HG02642 (cell line): ENCODE measurements around the gene PKNOX2.
"Not testable (repeated sequence)": the region's sequence is repeated elsewhere in the genome, so short reads cannot be mapped to it uniquely, and the experiment has no call there.

Experiments used
- ATAC-seq: cut with Tn5 transposase; IDR thresholded peaks from one replicate; pipeline ENCODE4 v1.9.1; 2021; ENCODE audit warnings: mild to moderate bottlenecking; ENCODE audit not compliant: unreplicated experiment, poor library complexity

The PKNOX2 gene

DNA sequence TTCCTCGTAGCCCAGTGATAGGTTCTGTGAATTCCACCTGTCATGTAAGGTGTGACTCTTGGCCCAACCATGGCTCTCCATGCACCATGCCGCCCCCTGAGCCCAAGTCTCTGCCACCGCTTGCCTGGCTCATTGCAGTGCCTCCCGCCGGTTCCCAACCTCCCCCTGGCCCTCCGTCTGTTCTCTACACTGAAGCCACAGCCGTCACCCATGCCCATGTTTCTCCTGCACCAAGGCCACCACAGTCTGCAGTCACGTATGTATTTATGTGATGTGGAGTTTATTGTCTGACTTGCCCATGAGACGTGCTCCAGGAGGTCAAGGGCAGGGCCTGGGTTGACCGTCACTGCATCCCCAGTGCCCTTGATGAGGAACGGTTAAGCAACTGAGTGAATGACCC, 35.9 kb downstream of the PKNOX2 start:
- ATAC-seq = no peak

DNA sequence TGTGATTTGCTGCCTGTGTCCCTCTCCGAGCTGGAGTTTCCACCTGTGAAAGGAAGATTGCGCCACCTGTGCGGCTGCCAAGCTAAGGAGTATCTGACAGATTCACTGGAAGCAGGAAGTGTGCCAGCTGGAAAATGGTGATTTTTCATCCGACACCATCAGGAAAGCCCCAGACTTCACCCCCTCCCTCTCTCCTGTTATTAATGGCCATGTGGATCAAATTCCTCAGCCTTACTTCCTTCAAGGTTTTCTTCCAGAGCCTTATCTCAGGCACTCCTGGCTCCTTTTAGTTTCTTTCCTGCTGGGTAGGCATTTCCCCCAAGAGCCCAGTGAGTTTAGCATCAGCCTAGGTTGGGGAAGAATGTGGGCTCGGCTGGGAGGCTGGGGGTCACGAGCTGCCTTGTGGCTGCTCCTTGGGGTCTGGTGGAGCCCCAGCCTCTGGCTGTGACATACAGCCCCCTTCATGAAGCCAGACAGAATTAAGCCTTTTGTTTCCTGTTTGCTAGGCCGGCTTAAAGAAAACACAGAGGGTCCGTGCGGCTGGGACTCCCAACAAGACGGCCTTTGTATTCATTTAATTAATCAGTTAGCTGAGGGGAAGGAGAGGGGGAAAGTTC, 37.1 kb downstream of the PKNOX2 start:
- no peak for ATAC-seq

DNA sequence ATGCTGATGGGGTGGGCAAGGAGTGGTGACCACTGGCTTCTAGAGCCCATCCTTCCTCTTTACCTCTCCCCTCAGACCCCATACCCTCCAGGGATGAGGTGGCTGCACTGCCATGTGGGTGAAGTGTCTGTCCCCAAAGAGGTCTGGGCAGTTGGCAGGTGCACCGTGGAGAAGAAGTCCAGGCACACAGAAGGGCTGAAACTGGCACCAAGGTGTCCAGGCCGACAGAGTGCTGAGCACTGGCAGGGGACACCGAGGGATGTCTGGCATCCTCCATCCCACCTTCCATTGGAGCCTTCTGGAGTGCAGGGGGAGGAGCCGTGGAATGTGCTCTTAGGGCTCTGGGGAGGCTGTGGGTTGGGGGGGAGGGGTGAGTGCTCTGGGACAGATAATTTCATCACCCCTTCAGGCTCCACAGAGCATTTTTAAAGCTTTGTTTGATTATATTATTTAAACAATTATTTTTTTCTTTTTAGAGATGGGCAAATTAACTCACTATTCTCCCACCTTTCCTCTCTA, 37.9 kb downstream of the PKNOX2 start:
- ATAC-seq = no peak

DNA sequence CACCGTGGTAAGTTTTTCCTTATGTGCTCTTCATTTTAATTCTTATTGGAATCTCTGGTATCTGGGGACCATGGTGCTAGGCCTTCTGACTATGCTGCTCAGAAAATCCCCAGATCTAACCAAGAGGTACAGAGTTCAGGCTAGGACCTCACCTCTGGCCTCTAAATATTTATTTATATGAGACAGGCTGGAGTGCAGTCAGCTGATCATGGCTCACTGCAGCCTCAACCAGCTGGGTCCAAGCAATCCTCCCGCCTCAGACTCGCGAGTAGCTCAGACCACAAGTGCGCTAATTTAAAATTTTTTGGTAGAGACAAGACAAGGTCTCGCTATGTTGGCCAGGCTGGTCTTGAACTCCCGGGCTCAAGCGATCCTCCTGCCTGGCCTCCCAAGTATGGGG, 38.4 kb downstream of the PKNOX2 start:
- ATAC-seq = no peak

DNA sequence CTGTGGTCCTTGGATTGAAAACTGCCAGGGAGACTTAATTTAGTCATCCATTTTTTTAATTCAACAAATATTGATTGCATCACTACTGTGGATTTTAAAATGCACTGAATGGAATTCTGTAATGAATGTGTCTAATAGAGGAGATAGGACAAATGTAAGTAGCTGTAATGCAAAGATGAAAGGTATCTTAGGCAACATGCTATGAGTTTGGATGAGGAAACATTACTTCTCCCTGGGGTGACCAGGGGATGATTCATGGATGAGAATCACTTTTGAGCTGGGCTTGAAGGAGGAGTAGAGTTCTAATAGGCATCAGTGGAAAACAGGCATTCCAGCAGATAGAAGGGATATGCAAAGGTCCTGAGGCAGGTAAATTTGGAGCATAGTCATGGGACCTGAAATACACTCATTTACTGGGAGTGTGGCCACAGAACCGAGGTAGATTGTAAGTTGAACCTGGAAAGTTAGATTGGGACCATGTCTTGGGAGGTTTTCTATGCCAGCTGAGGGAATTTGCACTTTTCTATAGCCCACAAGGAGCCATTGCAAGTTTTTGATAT, 43.4 kb downstream of the PKNOX2 start:
- ATAC-seq = no peak

DNA sequence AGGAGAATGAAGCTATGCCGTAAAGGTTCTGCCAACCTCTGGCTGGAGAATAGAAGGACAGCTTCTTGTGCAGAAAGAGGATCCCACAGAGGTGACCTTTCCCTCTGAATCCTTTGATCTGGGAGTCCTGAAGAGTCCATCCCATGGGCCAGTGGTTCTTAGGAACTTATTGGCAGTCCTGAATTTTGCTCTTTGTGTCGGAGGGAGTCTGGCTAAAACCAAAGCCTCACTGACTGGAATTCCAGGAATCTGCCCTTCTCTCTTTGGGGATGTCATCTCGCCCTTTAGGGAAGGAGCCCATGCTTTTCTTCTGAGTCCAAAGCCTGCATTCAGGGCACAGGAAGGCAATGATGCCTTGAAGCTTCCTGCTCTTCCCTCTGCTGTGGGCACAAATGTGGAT, 45.5 kb downstream of the PKNOX2 start:
- ATAC-seq = no peak

DNA sequence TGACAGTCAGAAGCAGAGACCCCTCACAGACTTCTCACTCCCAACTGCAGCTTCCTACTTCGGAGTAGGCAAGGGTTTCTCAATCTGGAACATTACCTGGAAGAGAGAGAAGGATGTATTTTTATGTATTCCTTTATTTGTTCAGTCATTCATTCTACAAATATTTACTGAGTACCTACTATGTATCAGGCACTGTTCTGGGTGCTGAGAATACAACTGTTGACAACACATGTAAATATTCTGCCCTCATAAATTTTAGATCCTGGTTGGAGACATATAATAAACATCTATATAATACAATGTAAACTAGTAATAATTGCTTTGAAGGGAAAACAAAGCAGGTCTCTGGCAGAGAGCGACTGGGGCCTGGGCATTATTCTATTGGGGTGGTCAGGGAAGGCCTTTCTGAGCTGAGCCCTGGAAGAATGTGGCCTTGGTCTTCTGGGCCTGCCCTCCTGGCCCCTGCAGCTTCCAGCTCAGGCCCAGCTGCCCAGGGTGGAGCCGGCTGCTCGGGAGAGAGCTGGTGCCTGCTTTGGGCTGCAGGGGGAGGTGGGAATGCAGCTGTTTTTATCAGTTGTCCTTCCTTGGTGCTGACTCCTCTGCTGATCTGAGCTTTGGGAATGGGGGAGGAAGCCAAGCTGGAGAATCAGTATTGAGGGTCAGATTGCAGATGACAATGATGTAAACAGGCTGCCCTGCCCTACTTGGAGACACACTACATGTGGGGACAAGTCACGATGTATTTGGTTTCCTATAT, 46.8 kb downstream of the PKNOX2 start:
- ATAC-seq = no peak

DNA sequence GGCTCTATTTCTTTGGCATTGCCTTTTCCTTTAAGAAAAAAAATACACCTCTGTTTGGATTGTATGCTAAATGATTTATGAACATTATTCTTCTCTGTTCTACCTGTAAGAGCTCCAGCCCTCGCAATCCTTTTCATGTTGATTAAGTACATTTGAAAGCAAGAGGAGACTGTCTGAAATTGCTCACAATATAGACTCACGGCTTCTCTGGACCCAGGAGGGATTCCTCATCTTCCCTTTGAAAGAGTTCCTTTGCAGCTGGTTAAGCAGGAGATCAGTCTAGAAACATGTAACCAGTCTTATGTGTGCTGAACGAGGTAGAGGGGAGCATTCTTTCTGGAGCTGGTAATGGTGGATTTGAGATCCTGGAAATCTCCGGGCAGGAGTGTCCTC, 47.4 kb downstream of the PKNOX2 start:
- ATAC-seq = no peak

DNA sequence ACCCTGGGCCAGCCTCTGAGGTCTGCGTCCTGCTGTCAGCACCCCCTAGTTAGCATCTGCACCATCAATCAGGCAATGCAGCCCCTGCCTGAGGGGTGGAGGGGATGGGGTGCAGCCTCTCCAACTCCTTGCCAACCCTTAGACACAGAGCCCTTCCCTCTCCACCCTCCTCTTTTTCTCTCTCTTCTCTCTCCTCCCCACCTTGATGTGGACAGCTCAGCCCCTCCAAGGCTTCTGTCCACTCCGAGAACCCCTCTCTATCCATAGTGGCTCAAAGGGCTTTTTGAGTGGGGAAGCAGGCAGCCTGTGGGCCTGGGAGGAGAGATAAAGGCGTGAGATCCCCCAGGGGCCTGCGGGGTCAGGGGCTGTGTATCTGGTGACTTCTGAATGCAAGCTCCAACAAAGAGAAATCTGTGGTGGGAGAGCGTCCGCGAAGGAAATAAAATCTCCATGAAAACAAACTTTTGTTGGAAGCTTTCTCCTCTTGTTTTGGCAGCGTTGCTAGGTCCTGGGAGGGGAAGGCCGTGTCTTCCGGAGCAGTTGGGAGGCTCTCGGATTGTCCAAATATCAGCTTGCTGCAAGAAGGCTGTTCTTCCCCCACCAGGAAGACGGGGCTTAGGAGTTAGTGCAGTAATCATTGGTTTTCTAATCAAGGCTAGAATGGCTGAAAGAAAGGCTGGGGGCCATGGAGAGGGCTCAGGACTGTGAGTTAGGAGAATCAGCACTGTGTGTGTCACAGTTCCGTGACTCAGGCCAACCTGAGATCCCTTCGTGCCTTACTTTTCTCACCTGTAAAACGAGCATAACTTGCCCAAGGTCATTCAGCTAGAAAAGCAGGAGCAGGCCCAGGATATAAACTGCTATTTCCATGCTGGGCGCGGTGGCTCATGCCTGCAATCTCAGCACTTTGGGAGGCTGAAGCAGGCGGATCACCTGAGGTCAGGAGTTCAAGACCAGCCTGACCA, 50.3 kb downstream of the PKNOX2 start:
- no peak for ATAC-seq

DNA sequence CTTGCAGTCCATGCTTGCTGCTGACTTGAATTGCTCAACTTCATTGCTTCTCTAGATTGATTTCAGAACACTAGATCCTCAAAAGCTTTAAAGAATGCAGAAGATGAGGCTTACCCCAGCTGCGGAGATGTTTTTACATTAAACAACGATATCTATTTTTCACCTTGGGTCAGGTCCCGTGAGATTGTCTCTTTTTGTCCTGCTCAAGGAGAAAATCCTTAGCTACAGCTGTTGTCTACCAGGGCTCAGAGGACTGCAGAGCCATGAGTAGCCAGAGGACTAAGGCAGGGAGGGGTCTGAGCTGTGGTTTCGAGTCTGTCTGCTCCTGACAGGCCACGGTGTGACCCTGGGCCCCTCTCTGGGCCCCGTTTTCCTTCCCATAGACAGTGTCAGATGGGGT, 51.4 kb downstream of the PKNOX2 start:
- no peak for ATAC-seq

DNA sequence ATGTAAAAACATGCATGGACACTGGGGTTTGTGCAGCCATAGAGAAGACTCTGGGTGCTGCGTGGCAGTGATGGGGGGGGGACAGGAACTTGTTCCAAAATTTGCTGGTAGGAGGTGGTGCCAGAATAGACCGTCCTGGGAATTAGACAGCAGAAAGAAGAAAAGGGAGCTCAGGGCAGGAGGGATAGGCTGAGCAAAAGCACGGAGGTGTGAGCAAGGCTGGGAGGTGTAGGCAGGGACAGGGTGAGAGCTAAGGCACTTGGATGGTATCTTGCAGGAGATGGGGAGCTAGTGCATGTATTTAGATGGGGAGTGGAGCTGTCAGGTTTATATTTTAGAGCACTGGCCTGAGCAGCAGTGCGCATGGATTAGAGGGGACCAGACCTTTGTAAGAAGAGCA, 53.8 kb downstream of the PKNOX2 start:
- ATAC-seq = no peak

DNA sequence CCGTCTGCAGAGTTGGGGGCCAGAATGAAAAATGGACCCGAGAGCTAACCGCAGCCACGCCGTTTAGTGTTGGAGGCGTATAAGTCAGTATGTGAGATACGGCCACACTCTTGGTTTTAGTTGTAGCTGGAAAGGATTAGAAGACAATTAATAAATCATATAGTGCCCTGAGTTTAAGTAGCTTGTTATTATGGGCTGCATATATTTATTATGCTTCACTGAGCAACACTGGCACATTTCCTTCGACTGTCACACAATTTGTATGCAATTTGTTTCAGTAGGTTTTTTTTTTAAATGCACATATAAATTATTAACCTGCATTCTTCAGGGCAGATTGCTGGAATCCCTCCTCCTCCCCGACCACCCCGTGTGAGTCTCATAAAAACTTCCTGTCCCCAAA, 56.9 kb downstream of the PKNOX2 start:
- no peak for ATAC-seq

DNA sequence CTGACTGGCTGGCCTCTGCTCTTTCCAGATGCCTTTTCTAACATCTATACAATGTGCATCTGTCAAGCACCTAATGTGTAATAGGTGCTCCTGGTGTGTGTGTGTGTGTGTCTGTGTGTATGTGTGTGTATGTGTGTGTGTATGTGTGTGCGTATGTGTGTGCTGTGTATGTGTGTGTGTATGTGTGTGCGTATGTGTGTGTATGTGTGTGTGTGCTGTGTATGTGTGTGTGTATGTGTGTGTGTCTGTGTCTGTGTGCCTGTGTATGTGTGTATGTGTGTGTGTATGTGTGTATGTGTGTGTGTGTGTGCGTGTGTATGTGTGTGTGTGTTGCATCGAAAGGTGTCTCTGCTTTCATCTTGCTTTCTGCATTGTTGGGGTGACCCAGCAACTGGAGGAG, 57.9 kb downstream of the PKNOX2 start:
- ATAC-seq = no peak

DNA sequence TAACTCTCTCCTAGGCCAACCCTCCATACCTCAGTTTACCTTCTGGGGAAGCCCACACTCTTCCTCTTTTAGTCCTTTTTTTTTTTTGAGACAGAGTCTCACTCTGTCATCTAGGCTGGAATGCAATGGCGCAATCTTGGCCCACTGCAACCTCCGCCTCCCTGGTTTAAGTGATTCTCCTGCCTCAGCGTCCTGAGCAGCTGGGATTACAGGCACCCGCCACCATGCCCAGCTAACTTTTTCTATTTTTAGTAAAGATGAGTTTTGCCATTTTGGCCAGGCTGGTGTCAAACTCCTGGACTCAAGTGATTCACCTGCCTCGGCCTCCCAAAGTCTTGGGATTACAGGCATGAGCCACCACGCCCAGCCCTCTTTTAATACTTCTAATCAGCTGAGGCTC, 58.6 kb downstream of the PKNOX2 start:
- not testable (repeated sequence) for ATAC-seq

DNA sequence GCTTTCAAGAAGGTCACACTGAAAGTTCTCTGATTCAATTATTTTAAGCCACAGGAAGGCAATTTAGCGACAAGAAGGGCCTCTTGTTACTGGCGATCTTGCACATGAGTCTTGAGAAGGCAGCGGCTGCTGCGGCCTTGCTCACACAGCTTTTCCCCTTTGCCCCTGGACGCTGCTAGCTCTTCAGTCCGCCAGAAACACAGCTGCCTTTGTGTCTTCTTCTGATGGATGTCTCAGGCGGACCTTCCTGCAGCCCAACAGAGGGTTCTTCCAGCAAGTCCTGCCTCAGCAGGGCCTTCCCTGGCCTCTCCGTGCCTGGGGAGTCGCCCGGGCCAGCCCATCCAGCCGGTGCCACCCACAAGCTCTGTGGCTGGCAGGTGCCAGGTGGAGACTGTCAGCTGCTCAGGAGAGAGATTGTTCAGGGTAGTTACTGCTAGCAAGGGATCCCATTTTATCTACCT, 59.4 kb downstream of the PKNOX2 start:
- ATAC-seq = no peak

DNA sequence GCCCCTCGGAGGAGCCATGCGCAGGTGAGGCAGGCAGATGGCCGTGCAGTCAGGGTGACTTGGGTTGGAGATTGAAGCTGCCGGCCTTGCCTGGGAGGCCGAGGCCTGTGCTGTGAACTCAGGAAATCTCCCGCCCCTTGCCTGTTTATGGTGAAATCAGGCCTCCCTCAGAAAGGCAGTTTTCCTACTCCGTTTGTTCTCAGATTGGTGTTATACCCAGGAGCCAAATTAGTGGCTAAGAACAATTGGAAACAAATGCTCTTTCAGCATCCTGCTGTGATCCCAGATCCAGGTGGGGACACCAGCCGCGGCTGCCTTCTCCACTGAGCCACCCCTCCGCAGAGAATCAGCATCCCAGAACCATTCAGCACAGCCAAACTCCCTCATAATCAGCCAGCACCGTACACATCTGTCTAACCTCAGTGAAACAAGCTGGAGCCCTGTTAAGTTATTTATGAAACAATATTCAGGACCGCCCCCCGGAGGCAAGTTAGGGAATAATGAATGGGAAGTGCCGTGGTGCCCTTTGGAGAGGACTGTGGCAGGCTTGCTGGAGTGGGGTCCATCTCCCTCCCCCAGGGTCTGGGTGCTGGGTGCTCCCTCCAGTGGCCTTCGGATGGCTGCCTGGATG, 60.0 kb downstream of the PKNOX2 start:
- no peak for ATAC-seq

DNA sequence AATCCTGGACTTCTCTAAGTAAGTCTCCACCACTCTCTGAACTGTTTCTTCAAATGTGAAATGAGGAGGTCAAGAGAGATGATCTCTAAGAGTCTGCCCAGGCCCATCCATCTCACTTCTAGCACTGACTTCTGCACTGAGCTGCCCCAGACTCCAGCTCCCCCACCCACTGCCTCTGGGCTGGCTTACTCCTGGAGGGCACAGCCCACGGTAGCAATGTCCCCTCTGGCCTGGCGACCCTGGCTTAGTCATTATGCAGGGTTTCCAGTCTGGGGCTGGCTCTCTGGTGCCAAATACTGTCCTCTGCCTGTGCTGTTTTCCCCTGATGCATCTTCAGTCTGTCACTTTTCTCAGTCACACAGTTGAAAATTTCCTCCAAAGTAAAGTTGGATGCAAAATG, 60.9 kb downstream of the PKNOX2 start:
- no peak for ATAC-seq

DNA sequence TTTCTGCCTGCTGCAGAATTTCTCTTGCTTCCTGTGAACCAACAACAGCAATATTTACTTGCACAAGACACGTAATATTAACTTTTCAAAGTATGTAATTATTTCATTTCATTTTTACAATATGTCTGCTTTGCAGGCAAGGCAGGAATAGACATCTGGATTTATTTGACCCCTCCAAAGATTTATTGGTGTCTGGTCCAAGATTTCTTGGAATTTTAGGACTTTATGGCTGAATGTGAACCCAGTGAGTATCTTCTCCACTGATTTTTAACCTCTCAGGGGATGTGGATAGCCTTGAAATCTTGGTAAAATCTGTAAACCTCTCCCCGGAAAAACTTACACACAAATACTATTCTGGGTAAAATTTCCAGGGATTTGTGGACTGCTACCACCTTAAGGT, 61.5 kb downstream of the PKNOX2 start:
- ATAC-seq = no peak

DNA sequence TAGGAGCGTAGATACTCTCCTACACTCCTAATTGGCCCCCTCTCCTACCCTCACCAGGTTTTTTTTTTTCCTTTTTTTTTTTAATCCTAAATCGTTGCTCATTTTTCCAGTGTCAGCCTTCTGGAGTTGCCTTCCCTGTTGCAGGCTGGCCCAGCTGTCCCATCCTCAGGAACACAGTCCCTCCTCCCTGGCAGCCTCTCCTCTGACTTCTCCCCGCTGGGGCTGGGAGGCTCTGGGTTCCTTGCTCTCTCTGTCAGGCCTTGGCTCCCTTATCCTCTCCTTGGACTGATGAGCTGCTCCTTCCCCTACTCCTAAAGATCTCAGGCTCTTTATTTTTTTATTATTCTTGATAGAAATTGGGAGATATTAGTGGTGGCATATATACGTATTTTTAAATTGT, 62.2 kb downstream of the PKNOX2 start:
- no peak for ATAC-seq

DNA sequence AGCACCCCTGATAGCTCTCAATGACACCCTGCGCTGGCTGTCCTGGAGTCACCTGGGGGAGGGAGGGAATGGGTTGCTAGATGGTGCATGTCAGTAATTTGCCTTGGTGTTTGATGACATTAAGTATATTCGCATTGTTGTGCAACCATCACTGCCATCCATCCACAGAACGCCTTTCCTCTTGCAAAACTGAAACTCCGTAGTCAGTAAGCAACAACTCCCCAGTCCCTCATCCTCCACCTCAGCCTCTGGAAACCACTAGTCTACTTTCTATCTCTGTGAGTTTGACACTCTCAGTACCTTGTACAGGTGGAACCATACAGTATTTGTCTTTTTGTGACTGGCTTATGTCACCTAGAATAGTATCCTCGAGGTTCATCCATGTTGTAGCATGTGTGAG, 62.6 kb downstream of the PKNOX2 start:
- no peak for ATAC-seq
